Limb (tissue), 2 donors: Measurements from ENCODE around the gene METTL15.
"Not testable (repeated sequence)": the region's sequence is repeated elsewhere in the genome, so short reads cannot be mapped to it uniquely, and the experiment has no call there.

Source experiments
- DNase-seq, 2 donors: peaks; one replicate each; pipeline ENCODE4 v3.0.0-alpha.2; 2016; ENCODE audit errors: extremely low spot score in 2 of 2

Gene METTL15

GRCh38 chr11:28107750-28108618 is at the start of gene METTL15, which contains the start of gene KIF18A:
Gene METTL15, plus strand, starts transcription at chr11:28108388. Its CDS starts 4,947 bp downstream, at chr11:28113335.
Gene KIF18A, minus strand, starts transcription at chr11:28108156. Its CDS starts 10,209 bp downstream, at chr11:28097947.
- DNase-seq, result peak; percentile 98 to 100

GRCh38 chr11:28071305-28071704 is 36.9 kb upstream of the METTL15 start:
- DNase-seq, result no peak

GRCh38 chr11:28072321-28072720 is 35.9 kb upstream of the METTL15 start:
- no peak for DNase-seq

- no peak for DNase-seq
Measured at GRCh38 chr11:28077521-28077920, 30.7 kb upstream of the METTL15 start.

- DNase-seq, result no peak
Measured at GRCh38 chr11:28083118-28083517, 25.1 kb upstream of the METTL15 start.

- no peak for DNase-seq
Measured at GRCh38 chr11:28086569-28086968, 21.6 kb upstream of the METTL15 start.

- not testable (repeated sequence) for DNase-seq
Measured at GRCh38 chr11:28087192-28087591, 21.0 kb upstream of the METTL15 start.

- DNase-seq, result not testable (repeated sequence)
Measured at GRCh38 chr11:28087693-28088092, 20.5 kb upstream of the METTL15 start.

- no peak for DNase-seq
Measured at GRCh38 chr11:28089378-28089777, 18.8 kb upstream of the METTL15 start.

- no peak for DNase-seq
Measured at GRCh38 chr11:28090052-28090749, 18.0 kb upstream of the METTL15 start.

- DNase-seq, result no peak
Measured at GRCh38 chr11:28092786-28093185, 15.4 kb upstream of the METTL15 start.

GRCh38 chr11:28098257-28098656 is 9.9 kb upstream of the METTL15 start:
- no peak for DNase-seq

GRCh38 chr11:28099715-28100114 is 8.5 kb upstream of the METTL15 start:
- DNase-seq, result no peak

GRCh38 chr11:28100665-28101064 is 7.5 kb upstream of the METTL15 start:
- no peak for DNase-seq

GRCh38 chr11:28102300-28102699 is 5.9 kb upstream of the METTL15 start:
- DNase-seq, result not testable (repeated sequence)

- no peak for DNase-seq
Measured at GRCh38 chr11:28104425-28104824, 3.8 kb upstream of the METTL15 start.

GRCh38 chr11:28104984-28105383 is 3.2 kb upstream of the METTL15 start:
- DNase-seq, result no peak

GRCh38 chr11:28105869-28106268 is 2.3 kb upstream of the METTL15 start:
- DNase-seq, result no peak

GRCh38 chr11:28106353-28107043 is 1.7 kb upstream of the METTL15 start:
- no peak for DNase-seq

- no peak for DNase-seq
Measured at GRCh38 chr11:28107191-28107749, 918 bp upstream of the METTL15 start.

GRCh38 chr11:28108958-28109357 is 770 bp downstream of the METTL15 start:
- peak in 1 of 2 donors; percentile 5 for DNase-seq
